KBM-7 (cell line): ENCODE measurements around the gene KCTD6.

Experiments used
- DNase-seq: peaks from one replicate; pipeline ENCODE4 v3.0.0-alpha.2; 2015
- in situ Hi-C: fragments of 300-500 bp; cut with MboI; formaldehyde crosslinking; loops from 2 replicates; pipeline ENCODE4 v1.14.3; 2020; ENCODE audit warnings: low sequenced_read_pairs, low pct_unique_long_range_greater_than_20kb, mixed read lengths

KCTD6 gene

DNA sequence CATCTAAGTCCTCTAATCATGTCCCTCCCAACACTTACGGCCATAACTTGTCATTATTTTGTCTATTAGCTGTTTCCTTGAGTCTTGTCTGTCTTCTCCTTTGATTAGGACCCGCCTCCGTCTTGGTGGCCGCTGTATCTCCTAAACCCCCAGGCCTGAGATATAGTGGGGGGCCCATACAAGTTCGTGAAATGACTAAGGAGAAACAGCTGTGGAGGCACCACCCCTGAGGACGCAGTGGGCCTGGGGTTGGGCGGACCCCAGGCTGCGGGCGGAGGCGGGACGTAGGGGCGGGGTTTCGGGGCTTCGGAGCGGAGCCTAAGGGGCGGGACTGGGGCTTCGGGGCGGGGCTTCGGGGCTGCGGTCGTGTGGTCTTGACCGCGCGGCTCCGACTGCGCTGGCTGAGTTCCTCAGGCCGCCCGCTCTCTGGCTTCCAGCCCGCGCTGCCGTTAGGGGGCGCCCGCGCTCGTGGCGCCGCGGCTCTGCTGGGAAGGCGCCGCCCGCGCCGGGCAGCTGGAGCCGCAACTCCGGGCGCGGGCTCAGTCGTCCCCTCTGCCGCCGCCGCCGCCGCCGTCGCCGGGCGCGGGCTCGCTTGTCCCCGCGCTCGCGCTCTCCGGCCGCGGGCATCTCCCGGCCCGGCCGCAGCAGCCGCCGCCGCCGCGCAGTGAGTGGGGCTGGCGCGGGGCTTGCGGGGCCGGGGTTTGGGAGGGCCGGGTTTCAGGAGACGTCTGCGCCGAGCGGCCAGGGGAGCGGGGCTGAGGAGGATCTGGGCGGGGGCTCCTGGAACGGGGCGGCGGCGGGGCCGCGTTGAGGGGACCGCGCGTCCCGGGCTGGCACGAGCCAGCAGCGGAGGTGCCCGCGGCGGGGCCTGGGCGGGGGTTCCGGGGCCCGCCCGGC is at the start of gene KCTD6:
Gene KCTD6 (plus strand): TSS at position 591 of the 897 bp plus-strand sequence. CDS start 6,660 bp downstream, outside the sequence.
- in situ Hi-C loops = no loop called here

DNA sequence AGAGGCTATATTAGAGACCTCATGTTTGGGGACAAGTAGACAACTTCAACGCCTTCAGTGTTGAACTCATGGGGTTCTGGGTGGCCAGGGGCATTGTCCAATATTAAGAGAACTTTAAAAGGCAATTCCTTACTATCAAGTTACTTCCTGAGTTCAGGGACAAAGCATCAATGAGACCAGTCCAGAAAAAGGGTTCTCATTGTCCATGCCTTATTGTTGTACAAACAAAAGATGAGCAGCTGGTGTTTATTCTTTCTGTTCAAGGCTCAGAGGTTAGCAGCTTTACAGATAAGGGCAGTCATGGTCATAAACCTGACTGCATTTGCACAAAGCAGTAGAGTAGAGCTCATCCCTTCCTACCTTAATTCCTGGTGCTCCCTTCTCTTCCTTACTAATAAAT is 39.7 kb upstream of the KCTD6 start:
- DNase-seq = no peak
- in situ Hi-C loops = no loop called here

More for the DNA sequence above, at the start of gene KCTD6:
- DNase-seq = peak; percentile 94

DNA sequence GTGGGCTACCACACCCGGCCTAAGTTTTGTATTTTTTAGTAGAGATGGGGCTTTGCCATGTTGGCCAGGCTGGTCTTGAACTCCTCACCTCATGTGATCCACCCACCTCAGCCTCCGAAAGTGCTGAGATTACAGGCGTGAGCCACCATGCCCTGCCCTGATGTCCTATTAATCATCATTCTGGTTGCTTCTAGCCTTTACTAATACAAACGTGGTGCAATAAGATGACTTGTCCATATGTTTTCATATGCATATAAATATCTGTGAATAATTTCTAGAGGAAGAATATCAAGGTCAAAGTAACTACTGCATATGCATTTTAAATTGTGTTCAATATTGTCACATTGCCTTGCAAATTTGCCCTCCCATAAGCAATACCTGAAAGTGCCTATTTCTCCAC is 32.7 kb upstream of the KCTD6 start:
- in situ Hi-C loops = no loop called here

DNA sequence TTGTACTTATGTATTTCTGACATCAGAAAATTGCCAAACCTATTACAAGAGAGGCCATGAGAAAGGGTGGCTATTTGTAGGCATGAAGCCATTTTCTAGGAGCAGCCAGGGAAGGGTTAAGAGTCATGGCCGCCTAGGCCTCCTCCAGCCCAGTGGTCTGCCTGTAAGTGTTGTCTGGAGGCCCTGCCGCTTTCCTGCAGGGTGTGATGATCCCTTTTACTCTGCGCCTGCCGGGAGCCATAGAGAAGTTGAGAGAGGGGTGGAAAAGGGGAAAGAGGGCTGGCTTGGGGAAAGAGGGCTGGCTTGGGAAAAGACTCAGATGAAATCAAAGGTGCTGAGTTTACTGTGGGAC is 29.1 kb upstream of the KCTD6 start:
- no peak for DNase-seq
- in situ Hi-C loops = no loop called here

More for the DNA sequence above, 32.7 kb upstream of the KCTD6 start:
- DNase-seq = no peak

DNA sequence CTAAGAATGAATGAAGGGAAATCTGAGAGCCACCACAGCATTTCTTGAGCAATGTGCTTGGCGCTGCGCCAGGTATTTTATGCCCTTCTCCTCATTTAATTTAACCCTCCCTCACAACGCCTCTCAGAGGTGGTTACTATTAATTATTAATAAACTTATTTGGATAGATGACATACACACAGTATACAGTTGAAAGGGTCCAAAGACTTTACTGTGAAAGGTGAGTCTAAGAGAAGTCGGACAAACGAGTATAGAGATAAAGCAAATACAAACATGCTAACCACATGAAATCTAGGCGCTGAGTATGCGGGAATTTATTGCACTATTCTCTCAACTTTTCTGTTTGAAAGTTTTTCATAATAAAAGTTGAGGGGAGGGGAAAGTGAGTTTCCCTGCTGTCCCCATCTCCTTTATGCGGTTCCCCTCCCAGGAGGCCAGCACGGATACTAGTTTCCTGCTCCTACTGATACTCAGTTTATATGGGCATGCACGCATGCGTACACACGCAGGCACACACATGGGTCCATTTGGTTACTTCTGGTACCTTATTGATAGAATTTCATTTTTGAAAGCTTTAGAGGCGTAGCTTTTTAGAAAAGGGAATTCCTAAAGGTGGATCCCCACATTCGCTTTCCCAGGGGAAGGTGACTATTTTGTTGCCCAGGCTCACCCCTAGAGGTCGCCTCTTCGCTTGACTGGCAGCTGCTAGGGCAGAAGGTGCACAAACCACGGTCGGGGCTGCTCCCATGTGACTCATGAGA is 28.5 kb upstream of the KCTD6 start:
- DNase-seq = peak; percentile 67
- in situ Hi-C loops = no loop called here

DNA sequence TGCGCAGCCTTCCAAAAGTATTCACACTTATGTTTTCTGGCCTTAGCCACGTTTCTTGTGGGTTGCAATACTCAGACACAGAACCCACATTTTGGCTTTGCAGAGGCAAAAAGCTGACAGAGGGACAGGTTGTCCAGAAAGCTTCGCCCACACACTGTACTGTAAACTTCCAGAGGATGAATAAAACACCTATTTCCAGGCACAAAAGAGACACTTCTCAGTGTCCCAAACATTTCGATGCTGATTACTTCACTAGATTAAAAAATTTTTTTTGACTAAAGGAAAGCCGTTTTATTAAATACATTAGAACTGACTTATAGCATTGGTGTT is 28.0 kb upstream of the KCTD6 start:
- no peak for DNase-seq
- in situ Hi-C loops = no loop called here

DNA sequence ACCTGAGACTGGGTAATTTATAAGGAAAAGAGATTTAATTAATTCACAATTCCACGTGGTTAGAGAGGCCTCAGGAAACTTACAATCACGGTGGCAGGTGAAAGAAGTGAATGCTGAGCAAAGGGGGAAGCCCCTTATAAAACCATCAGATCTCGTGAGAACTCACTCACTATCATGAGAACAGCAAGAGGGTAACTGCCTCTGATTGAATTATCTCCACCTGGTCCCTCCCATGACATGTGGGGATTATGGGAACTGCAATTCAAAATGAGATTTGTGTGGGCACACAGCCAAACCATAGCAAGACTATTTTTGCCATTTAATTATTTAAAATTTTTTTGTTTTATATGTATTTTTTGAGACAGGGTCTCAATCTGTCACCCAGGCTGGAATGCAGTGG is 27.0 kb upstream of the KCTD6 start:
- in situ Hi-C loops = no loop called here
- no peak for DNase-seq

DNA sequence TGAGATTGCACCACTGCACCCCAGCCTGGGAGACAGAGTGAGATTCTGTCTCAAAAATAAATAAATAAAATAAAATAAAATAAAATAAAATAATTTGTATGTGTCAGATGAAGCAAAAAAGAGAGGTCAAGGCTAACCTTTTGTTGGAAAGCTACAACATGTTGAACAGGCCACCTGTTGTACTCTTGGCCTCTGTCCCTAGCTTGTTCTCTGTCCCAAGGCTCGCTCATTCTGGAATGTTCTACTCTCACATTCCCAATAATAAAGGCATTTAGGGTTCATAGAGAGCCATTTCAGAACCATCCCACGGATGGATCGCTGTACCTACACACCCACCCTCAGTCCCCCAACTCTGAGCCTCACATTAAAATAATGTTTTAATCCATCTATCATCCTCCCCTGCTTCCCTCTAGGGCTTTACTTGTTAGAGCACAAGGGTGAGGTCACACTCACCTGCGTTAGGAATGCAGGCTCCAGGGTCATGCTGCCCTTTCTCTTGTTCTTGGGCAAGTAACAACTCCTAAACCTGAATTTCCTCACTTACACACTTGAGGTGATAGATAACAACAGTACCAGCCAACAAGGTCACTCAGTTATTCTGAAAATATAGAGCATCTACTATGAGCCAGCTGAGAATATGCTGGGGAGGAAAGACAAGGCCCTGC is 24.9 kb upstream of the KCTD6 start:
- in situ Hi-C loops = no loop called here
- DNase-seq = no peak

DNA sequence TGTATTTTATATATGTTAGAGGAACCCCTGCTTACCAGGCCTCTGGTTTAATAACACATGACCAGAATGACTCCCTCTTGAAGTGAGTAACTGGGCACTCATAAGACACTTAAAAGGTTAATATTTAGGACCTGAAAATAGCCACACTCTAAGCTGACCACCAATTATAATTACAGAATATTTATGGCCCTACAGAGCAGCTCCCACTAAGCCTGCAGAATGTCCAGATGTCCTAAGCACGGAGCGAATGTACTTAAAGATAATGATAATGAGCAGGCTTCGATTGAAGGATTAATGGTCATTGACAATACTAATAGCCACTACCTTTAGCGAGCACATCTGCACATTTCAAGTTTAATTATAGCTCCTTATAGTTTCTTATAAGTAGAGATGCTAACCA is 22.8 kb upstream of the KCTD6 start:
- in situ Hi-C loops = no loop called here
- DNase-seq = no peak

DNA sequence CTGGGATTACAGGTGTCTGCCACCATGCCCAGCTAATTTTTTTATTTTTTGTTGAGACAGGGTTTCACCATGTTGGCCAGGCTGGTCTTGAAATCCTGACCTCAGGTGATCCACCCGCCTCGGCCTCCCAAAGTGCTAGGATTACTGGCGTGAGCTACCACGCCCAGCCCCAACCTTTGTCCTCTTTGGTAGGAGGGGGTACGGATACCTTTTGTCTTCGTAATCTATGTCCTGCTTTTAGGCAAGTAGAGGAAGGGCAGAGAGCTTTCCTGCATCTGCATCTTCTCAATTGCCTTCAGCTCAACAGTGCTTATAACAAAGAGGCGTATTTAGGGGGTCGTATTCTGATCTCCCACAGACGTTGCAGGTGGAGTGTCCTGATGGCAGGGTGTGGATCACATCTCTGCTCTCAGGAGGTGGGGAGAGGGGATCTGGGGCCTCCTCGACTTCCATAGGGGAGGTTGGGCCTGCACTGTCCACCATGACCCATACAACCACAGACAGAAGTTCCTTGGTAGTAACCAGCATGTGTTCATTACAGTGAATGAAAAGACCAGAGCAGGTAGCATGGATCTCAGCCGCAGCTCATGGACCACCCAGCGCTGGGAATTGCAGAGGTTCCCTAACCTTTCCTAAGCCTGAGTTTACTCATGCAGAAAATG is 21.4 kb upstream of the KCTD6 start:
- in situ Hi-C loops = no loop called here
- no peak for DNase-seq

DNA sequence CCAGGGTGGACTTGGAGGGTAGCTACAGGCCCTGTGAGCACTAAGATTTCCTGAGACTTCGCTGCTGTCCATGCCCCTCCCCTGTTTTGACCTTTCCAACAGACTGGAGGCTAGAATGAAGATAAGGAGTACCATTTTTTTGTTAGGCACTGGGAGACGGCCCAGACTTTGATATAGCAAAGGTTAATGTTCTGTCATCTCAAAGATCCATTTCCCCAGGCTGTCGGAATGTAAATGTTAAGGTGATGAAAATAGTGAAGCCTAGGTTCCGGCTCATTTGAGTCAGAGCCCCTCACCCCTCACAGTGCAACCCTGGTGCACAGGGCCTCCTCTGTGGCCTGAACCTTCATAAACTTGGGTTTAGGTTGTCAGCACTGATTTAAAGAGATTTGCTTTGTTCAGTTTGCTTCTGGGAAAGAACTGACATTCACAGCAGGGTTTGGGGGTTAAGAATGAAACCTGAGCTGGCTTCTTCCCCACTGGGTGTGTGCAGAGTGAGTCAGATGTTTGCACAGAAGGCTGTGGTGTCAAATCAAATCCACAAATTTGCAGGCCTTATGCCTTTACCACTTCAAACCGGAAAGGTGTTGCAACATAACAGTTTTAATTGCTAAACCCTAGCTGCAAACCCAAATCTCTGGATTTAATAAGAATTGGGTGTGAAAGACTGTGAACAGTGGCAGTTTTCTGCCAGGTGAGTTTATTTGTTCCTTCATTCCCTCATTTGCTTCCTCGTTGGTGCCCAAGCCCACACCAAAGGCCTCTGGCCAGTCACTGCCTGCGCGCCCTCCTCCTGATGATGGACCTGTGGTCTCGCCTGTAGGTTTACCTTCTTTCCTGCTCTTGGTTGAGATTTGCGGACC is 20.6 kb upstream of the KCTD6 start:
- DNase-seq = peak; percentile 91
- in situ Hi-C loops = no loop called here

DNA sequence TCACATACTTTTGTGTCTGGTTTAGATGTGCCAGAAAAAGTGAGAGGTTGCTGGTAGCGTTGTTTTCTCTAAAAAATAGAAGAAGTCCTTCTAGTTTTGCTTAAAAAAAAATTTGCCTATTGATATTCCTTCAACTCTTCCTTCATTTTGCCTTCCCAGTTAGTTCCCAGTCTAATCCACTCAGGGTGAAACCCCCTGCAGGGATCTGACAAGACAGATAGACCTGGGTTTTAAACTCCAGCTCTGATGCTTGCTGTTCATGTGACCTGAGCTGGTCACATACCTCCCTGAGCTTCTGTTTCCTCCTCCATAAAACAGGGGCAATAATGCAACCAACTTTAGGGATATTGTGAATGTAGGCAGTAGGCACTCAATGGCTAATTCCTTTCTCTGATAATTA is 18.6 kb upstream of the KCTD6 start:
- no peak for DNase-seq
- in situ Hi-C loops = no loop called here

DNA sequence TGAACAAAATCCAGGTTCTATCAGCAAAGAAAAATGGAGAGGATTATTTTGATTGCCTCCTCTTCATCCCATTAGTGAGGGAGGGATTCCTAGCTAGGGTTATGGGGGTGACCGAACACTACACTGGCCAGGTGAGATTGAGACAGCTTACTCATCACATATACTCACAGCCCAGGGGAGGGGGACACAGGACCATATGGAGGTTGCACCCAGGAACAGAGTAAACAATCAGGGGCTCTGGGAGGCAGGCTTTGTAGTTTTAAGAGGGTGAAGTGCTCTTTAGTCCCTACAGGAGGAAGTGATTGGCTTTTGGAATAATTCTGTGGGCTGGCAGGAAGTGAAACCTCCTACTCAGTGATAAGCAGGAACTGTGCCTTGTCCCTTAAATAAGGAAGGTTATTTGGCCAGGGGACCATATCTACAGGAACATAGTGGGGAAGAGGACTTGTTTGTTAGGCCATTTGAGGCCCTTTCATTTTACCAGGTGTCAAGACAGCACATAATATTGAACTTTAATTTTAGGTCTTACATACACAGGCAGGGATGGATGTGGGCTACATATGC is 17.5 kb upstream of the KCTD6 start:
- DNase-seq = peak; percentile 65
- in situ Hi-C loops = no loop called here

DNA sequence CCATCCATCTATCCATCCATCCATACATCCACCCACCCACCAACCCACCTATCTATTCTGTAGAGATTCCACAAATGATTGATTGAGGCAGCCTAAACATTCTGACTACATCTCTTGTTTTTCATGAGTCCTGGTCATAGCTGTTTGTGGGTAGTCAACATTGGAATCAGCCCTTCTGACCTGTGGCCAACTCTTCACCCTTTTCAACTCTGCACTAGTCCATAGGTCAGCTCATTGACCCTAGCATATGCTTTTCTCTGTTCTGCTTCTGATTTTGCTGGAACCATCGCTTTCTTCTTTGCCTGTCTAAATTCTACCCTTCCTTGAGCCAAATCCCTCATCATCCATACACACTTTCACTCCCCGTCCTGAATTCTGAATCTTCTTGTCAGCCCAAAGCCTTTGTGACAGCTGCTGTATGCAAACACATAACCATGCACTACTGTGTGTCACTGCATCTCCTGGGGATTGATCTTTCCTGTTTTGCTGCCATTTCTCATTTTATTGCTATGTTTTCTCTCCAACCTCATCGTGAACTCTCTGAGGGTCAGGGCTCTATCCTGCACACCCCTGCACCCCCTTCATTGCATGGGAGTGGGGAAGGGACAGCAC is 16.8 kb upstream of the KCTD6 start:
- in situ Hi-C loops = no loop called here

DNA sequence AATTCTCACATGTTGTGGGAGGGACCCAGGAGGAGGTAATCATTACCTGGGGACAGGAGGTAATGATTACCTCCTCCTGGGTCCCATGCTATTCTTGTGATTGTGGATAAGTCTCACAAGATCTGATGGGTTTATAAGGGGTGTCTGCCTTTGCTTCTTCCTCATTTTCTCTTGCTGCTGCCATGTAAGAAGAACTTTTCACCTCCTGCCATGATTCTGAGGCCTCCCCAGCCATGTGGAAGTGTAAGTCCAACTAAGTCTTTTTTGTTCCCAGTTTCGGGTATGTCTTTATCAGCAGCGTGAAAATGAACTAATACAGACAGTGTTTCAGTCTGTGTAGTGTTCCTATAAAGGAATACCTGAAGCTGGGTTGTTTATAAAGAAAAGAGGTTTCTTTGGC is 13.1 kb upstream of the KCTD6 start:
- in situ Hi-C loops = no loop called here
- no peak for DNase-seq

More for the DNA sequence above, 16.8 kb upstream of the KCTD6 start:
- no peak for DNase-seq

DNA sequence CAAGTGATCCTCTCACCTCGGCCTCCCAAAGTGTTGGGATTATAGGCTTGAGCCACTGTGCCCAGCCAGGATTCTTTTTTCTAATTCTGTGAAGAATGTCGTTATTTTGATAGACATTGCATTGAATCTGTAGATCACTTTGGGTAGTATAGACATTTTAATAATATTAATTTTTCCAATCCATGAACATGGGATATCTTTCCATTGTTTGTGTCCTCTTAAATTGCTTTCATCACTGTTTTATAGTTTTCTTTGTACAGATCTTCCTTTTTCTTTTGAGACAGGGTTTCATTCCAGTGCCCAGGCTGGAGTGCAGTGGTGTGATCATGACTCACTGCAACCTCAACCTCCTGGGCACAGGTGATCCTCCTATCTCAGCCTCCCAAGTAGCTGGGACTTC is 11.6 kb upstream of the KCTD6 start:
- DNase-seq = no peak
- in situ Hi-C loops = no loop called here

DNA sequence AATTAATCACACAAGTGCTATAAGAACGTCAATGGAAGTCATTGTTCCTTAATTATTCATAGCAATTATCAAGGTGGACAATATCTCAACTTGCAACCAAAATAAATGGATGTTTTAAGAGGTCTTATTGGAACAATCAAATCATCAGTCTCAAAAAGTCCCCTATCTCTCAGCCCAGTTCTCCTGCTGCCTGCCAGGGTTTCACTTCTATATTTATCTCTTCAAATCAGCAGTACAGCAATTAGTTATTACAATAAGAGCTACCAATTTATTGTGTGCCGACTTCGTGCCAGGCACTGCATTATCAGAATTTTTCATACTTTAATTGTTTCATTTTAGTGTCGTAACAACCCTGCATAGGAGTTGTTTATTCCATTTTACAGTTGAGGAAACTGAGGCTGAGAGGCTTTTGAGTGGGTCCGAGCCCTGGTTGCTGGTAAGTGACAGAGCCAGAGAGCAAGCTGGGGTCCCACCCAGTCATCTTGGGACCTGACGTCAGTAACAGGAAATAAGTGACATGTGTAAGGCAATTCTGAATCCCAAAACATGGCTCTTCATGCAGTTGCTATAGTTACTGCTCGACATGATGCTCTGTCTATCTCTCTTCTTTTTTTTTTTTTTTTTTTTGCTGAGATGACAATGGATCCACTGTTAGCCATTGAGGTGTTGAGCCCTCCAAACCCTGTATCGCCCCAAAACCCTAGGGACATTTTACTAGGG is 8.8 kb upstream of the KCTD6 start:
- DNase-seq = no peak
- in situ Hi-C loops = no loop called here
